Right atrium auricular region (tissue), 2 donors: ENCODE measurements around the gene NUTM2G. TPM values are rescaled to one million over a fixed set of nuclear protein-coding genes. Genes with fewer than 3 reads are reported as not detected.
"Not testable (repeated sequence)": the region's sequence is repeated elsewhere in the genome, so short reads cannot be mapped to it uniquely, and the experiment has no call there.

Source experiments
- DNase-seq: peaks from one replicate; pipeline ENCODE4 v3.0.0-alpha.2; 2019; ENCODE audit warnings: low spot score
- H3K27ac ChIP-seq, 2 donors: fragments of 200-600 bp; sonication (generic); 1 replicate in 1 of 2; 2 replicates in 1 of 2; pipeline ENCODE4 v1.5.1; 2016 to 2019
- H3K27me3 ChIP-seq, 2 donors: fragments of 200-600 bp; sonication (generic); one replicate each; pipeline versions ENCODE4 v1.5.1 to v1.6.0; 2017 to 2019
- H3K36me3 ChIP-seq: fragments of 200-600 bp; sonication (generic); one replicate; pipeline ENCODE4 v1.5.1; 2016
- H3K4me1 ChIP-seq, 2 donors: fragments of 200-600 bp; sonication (generic); one replicate each; pipeline versions ENCODE4 v1.5.1 to v1.6.0; 2017 to 2019
- H3K4me3 ChIP-seq, 2 donors: fragments of 200-600 bp; sonication (generic); 1 replicate in 1 of 2; 2 replicates in 1 of 2; pipeline ENCODE4 v1.5.1; 2017 to 2019; ENCODE audit warnings: mild to moderate bottlenecking in 1 of 2, moderate library complexity in 1 of 2
- H3K9me3 ChIP-seq, 2 donors: fragments of 200-600 bp; sonication (generic); one replicate each; pipeline ENCODE4 v1.5.1; 2019
- total RNA-seq, 2 donors: library from RNA; depleted of rRNA; stranded (reverse); fragments of >200 nt; gene quantifications; one replicate each; pipeline ENCODE4 v1.1.0, GENCODE V29; 2016

Gene NUTM2G
- total RNA-seq, 2 donors from 2014 or later = not detected

DNA sequence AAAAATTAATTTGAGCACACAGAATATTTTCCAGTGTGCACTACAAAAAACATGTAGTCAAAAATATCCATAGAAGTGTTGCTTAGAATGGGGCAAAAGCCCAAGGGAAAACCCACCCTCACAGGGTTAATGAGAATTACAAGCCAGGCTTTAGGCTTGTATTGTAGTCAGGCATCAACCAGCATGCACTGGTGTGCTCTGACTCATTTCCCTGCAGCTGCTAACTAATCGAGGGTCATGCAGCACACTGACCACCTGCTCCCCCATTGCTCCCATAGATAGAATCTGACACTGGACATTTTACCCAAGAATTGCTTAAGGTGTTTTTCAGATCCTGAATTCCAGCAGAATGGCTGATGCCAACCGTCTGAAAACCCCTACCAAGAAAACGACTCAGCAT, 20.2 kb upstream of the NUTM2G start:
- not testable (repeated sequence) for DNase-seq, H3K27ac ChIP-seq, H3K9me3 ChIP-seq, H3K4me1 ChIP-seq, H3K36me3 ChIP-seq, H3K4me3 ChIP-seq, H3K27me3 ChIP-seq

DNA sequence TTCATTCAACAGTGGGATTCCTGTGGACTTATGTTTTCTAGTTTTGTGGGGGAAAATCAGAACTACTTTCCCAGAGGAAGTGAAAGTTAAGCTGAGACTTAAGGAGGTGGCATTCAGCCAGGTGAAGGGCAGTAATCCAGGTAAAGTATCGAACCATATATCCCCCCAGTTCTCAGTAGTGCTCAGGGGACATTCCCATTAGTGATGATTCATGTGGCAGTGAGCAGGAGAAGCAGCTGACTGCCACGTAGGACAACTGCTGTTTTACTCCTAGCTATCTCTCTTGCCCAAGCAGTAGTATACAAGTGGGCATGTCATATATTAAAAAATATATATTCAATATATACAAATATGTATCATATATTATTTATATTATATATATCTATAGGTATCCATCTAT, 13.1 kb upstream of the NUTM2G start:
- not testable (repeated sequence) for H3K4me3 ChIP-seq, H3K27ac ChIP-seq, DNase-seq, H3K9me3 ChIP-seq, H3K27me3 ChIP-seq, H3K36me3 ChIP-seq, H3K4me1 ChIP-seq

DNA sequence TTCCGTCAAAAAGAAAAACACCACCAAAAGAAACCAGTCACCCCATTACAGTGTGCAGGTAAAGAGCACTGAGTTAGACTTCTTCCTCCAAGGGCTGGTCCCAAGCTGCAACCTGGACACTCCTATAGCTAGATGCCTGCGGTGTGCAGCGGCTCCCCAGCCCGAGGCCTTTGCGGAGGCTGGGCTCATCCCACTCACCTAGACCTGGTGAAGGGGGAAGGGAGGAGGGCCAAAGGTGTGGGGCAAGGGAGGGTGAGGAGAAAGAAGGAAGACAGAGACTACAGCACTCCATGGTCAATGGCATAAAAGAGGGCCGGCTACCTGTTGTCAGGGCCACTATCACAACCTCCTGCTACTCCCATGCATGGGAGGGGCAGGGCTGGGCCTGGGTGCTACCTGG, 12.1 kb upstream of the NUTM2G start:
- not testable (repeated sequence) for H3K27me3 ChIP-seq, H3K36me3 ChIP-seq, H3K4me1 ChIP-seq, H3K4me3 ChIP-seq, DNase-seq, H3K9me3 ChIP-seq, H3K27ac ChIP-seq

DNA sequence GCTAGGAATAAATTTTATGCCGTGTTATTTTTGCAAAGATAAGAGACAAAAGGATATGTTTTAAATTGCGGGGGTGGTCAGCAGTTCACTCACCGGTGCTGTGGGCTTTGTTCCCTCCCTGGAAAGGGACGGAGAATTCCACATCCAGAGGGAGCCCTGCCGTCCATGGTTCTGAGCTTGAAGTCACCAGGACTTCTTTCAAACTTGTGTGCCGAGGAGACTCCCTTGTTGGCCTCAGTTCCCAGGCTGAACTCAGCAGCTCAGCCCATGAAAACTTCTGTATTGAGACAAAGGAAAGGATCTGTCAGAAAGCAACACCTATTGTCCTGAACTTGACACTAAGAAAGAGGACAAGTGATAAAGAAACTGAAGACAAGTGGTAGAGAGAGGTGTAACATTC, 10.1 kb upstream of the NUTM2G start:
- not testable (repeated sequence) for H3K27me3 ChIP-seq, H3K36me3 ChIP-seq, H3K4me1 ChIP-seq, H3K4me3 ChIP-seq, H3K27ac ChIP-seq, H3K9me3 ChIP-seq, DNase-seq

DNA sequence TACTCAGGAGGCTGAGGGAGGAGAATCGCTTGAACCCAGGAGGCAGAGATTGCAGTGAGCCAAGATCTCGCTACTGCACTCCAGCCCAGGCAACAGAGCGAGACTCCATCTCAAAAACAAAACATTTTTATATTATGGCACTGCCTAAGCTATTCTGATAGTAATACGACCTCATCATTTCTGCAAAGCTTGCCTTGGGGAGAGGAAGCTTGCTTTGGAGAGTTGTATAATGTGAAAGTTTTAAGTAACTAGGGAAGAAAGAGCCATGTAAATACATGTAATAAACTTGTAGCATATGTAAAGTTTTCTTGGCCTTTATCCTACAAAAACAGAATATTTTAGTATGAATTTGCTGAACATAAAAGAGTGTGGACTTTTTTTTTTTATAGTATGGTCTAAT, 7.8 kb upstream of the NUTM2G start:
- H3K4me1 ChIP-seq, H3K27me3 ChIP-seq, H3K36me3 ChIP-seq, H3K9me3 ChIP-seq, DNase-seq, H3K4me3 ChIP-seq, H3K27ac ChIP-seq: not testable (repeated sequence)

DNA sequence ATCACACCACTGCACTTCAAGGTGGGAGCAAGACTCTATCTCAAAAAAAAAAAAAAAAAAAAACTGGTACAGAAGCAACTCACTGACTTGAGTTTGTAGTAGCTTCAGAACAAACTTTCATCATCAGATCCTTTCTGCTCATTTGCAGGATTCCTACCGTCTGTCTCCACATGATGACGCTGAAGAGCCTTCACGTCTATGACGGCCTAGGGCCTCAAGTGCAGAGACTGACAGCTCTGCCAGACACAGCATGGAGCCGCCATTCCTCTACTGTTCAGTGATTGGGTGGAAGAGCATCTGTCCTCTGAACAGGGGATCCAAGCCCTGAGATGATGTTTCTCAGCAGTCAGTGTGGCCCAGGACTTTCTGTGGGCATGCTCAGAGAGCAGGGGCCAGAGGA, 3.1 kb upstream of the NUTM2G start:
- not testable (repeated sequence) for H3K36me3 ChIP-seq, H3K4me1 ChIP-seq, H3K9me3 ChIP-seq, H3K27ac ChIP-seq, H3K4me3 ChIP-seq, DNase-seq, H3K27me3 ChIP-seq

DNA sequence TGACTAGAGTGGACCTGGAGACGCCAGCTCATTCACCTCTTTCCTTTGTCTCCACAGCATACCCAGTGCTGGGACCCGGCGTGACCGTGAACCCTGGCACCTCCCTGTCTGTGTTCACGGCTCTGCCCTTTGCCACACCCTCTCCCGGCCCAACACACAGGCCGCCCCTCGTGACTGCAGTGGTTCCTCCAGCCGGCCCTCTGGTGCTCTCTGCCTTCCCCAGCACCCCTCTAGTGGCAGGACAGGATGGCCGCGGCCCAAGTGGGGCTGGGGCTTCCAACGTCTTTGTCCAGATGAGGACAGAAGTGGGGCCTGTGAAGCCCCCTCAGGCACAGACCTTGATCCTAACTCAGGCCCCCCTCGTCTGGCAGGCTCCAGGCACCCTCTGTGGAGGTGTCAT, 3.0 kb downstream of the NUTM2G start:
- H3K27ac ChIP-seq, H3K36me3 ChIP-seq, H3K4me3 ChIP-seq, DNase-seq, H3K27me3 ChIP-seq, H3K4me1 ChIP-seq, H3K9me3 ChIP-seq: not testable (repeated sequence)

DNA sequence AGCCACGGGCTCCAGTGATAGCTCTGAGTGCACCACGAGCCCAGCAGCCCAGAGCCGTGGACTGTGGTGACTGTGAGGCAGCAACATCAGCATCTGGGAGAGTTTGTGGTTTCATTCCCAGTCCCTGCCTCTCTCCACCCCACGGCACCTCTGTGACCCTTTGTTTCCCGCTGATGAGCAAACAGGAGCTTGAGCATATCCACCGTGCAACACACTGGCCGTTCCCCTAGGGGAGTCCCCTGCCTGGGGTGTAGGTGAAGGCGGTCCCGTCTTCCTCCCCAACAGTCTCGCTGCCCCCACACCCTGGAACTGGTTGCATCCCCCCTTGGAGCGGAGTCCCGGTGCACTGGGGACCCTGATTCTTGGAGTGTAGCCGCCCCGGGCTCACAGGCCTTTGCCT, 5.5 kb downstream of the NUTM2G start:
- H3K4me3 ChIP-seq, H3K36me3 ChIP-seq, H3K9me3 ChIP-seq, H3K27me3 ChIP-seq, H3K4me1 ChIP-seq, DNase-seq, H3K27ac ChIP-seq: not testable (repeated sequence)

DNA sequence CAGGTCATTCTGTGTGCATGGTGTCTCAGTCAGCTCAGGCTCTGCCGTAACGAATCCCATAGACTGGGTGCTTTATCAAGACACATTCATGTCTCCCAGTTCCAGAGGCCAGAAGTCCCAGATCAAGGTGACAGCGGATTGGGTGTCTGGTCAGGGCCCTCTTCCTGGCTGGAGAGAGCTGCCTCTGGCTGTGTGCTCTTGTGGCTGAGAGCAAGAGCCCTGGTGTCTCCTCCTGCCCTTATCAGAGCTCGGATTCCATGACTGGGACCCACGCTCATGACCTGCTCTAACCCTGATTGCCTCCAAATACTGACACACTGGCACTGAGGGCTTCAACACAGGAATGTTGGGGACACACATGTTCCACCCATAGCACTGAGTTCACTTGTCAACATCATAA, 6.1 kb downstream of the NUTM2G start:
- H3K27ac ChIP-seq, H3K9me3 ChIP-seq, H3K36me3 ChIP-seq, H3K4me3 ChIP-seq, H3K27me3 ChIP-seq, H3K4me1 ChIP-seq, DNase-seq: not testable (repeated sequence)

DNA sequence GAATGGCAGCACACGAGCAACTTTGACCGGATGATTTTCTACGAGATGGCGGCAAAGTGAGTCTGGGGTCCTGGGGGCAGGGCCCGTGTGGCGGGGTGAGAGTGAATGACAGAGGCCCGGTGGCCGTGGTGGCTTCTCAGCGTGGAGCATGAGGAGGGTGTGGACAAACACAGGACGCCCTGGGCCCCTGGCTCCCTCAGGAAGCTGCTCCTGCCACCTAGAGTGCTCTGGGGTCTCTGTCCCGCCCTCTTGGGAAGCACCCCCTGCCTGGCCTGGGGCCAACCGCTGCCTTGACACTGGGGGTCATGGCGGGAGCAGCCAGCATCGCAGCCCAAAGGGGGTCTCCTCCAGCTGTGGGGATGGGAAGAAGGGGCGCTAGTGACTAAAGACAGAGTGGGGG, 6.8 kb downstream of the NUTM2G start:
- H3K36me3 ChIP-seq, H3K27me3 ChIP-seq, DNase-seq, H3K4me1 ChIP-seq, H3K27ac ChIP-seq, H3K4me3 ChIP-seq, H3K9me3 ChIP-seq: not testable (repeated sequence)

DNA sequence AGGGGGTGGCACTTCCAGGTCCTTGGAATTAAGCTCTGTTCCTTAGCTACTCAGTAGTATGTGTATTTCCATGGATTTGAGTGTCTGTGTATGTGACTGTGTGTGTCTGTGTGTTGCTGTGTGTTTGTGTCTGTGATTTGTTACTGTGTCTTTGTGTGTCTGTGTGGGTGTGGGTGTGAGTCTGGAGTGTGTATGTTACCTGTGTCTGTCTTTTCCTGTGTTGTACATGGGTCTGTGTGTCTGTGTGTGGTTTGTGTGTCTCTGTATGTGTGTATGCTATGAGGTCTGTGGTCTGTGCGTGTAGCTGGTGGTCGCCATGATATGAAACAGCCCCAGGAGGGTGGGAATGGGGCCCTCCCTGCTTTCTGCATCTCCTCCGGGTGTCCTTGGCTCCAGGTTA, 8.8 kb downstream of the NUTM2G start:
- H3K36me3 ChIP-seq, H3K4me3 ChIP-seq: not testable (repeated sequence)

DNA sequence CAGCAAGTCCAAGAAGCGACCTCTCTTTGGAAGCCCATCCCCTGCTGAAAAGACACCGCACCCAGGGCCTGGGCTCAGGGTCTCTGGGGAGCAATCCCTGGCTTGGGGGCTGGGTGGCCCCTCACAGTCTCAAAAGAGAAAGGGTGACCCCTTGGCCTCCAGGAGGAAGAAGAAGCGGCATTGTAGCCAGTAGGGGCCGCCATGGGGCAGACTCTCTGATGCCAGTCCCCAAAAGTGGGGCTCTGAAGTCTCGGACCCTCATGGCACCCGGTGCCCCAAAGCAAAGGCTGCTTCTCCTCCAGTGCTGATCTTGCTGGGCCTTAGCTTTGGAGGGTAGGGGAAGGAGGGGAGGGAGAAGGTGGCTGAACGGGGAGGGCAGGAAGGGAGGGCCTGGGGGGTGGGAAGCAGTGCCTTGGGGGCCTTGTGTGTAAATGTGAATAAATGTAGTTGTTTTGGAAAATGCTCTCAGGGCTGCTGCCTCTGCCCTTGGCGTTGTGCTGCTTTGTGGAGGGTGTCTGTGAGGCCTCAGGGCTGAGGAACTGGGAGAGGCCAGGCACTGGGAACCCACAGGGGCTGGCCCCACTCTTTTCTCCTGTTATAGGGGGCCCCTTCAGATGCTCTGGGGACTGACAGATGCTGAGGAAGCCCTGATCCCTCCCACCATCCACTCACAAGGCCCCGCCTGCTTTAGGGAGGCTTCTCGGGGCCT, 10.5 kb downstream of the NUTM2G start:
- not testable (repeated sequence) for H3K4me3 ChIP-seq, H3K36me3 ChIP-seq, DNase-seq, H3K4me1 ChIP-seq, H3K27ac ChIP-seq, H3K27me3 ChIP-seq, H3K9me3 ChIP-seq

More for the DNA sequence above, 8.8 kb downstream of the NUTM2G start:
- H3K27me3 ChIP-seq, H3K27ac ChIP-seq, H3K4me1 ChIP-seq, DNase-seq, H3K9me3 ChIP-seq: not testable (repeated sequence)

DNA sequence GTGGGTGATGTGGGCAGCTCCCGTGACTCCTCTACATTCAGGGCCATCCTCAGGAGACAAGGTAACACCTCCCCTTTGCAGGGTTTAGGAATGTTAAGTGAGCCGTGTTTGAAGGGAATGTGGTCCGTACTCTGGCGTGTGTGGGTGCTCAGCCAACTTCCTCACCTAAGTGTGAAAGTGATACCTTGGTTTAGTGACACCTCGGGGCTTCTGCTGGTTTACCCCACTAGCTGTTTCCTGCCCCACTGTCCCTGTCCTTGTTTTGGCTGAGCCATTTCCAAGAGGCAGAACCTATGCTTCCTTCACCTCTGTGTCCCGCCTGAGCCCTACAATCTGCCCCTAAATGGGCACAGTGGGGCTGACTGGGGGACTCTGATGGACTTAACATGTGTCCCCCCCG, 12.3 kb downstream of the NUTM2G start:
- H3K36me3 ChIP-seq, H3K4me1 ChIP-seq, H3K4me3 ChIP-seq, H3K27ac ChIP-seq, H3K27me3 ChIP-seq, H3K9me3 ChIP-seq, DNase-seq: not testable (repeated sequence)

DNA sequence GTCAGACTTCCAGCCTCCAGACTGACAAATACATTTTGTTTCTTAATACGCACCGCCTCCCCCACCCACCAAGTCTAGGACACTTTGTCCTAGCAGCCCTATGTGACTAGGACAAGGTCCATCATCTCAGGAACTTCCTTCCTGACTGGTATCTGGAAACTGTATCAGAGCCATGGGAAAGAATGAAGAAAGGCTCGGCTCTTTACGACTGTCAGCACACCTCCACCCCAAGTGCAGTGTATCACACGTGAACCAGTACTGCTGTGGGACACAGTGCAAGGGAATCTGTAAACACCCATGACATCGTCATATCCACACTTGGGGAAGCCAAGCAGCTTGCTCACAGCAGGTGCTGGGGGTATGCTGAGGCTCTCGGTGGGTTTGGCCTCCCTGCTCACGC, 13.0 kb downstream of the NUTM2G start:
- H3K4me3 ChIP-seq, H3K27ac ChIP-seq, H3K9me3 ChIP-seq, H3K4me1 ChIP-seq, H3K27me3 ChIP-seq, DNase-seq, H3K36me3 ChIP-seq: not testable (repeated sequence)

DNA sequence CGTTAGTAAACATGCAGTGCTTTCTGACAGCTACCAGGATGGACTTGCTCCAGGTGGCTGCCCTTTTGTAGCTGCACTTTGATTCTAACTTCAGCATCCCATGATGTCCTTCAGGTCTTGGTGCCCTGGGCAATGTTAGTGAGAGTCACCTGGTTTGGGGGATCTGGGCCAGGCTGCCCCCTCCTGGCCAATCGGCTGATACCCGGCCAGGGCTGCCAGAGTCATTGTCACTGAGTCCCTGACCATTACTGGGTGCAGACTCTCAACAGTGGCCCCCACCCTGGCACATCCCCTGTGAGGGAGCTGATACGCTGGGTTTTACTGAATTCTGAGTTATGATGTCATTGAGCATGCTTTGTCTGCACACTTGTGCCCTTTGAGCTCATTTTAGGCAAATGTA, 13.5 kb downstream of the NUTM2G start:
- H3K27ac ChIP-seq, H3K9me3 ChIP-seq, H3K4me3 ChIP-seq, H3K36me3 ChIP-seq, DNase-seq, H3K4me1 ChIP-seq, H3K27me3 ChIP-seq: not testable (repeated sequence)

DNA sequence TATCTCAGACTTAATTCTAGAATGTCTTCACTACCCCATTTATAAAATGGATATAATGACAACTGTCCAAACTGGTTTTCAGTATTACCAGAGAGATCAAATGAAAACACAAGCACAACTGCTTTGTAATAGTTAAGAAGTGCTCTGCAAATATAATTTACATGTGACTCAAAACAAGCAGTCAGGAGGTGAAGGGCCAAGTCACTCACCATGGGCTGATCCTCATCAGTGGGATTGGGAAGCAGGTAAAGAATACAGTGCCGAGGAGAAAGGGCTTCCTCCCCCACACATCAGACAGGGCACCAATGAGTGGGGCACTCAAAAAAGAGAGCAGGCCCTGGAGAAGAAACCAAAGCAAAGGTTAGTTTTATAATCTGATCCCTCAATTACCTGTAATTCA, 20.7 kb downstream of the NUTM2G start:
- H3K27ac ChIP-seq, H3K36me3 ChIP-seq, H3K4me3 ChIP-seq, DNase-seq, H3K27me3 ChIP-seq, H3K4me1 ChIP-seq, H3K9me3 ChIP-seq: not testable (repeated sequence)
